ENCODE measurements around the gene FBXL20.

The FBXL20 gene

GRCh38 chr17:39352986-39353385 lies 48.4 kb downstream of the FBXL20 start (continued):
- TF ChIP-seq TSHZ2 (CRISPR knock-in tag; IDR thresholded peaks at IDR 0.05) (no peak), ZNF8 (CRISPR knock-in tag; IDR thresholded peaks at IDR 0.05) (no peak), ZNF70 (CRISPR knock-in tag; IDR thresholded peaks at IDR 0.05) (no peak), BACH2 (CRISPR knock-in tag; IDR thresholded peaks at IDR 0.05; ENCODE audit: borderline replicate concordance) (no peak), PATZ1 (CRISPR knock-in tag; IDR thresholded peaks at IDR 0.05; ENCODE audit: borderline replicate concordance) (no peak), GLIS3 (CRISPR knock-in tag; IDR thresholded peaks at IDR 0.05) (no peak), PPARA (CRISPR knock-in tag; IDR thresholded peaks at IDR 0.05; ENCODE audit: borderline replicate concordance) (no peak)

GRCh38 chr17:39352511-39352910 lies 48.9 kb downstream of the FBXL20 start:
- ATAC-seq: peak; percentile 32; the same call in 2 of the 3 replicates

GRCh38 chr17:39351508-39351907 lies 49.9 kb downstream of the FBXL20 start:
- no peak for TF ChIP-seq PATZ1 (CRISPR knock-in tag; IDR thresholded peaks at IDR 0.05; ENCODE audit: borderline replicate concordance)
- no peak for TF ChIP-seq CSRNP3 (CRISPR knock-in tag; IDR thresholded peaks at IDR 0.05)
- no peak for TF ChIP-seq TOX (CRISPR knock-in tag; IDR thresholded peaks at IDR 0.05; ENCODE audit: borderline replicate concordance)
- no peak for TF ChIP-seq ESRRG (CRISPR knock-in tag; IDR thresholded peaks at IDR 0.05)
- no peak for TF ChIP-seq TSHZ2 (CRISPR knock-in tag; IDR thresholded peaks at IDR 0.05)
- no peak for TF ChIP-seq PPARA (CRISPR knock-in tag; IDR thresholded peaks at IDR 0.05; ENCODE audit: borderline replicate concordance)
- no peak for TF ChIP-seq ISL1 (CRISPR knock-in tag; IDR thresholded peaks at IDR 0.05)
- no peak for TF ChIP-seq CSDC2 (CRISPR knock-in tag; IDR thresholded peaks at IDR 0.05)
- no peak for TF ChIP-seq ZNF565 (CRISPR knock-in tag; conservative IDR thresholded peaks at IDR 0.05; ENCODE audit: low read depth)
- TF ChIP-seq OSR1 (CRISPR knock-in tag; IDR thresholded peaks at IDR 0.05): no peak
- no peak for TF ChIP-seq ZFP30 (CRISPR knock-in tag; IDR thresholded peaks at IDR 0.05)
- TF ChIP-seq BACH2 (CRISPR knock-in tag; IDR thresholded peaks at IDR 0.05; ENCODE audit: borderline replicate concordance): no peak
- no peak for TF ChIP-seq SNAI2 (CRISPR knock-in tag; IDR thresholded peaks at IDR 0.05)
- no peak for TF ChIP-seq ZNF70 (CRISPR knock-in tag; IDR thresholded peaks at IDR 0.05)
- TF ChIP-seq ZC3H10 (CRISPR knock-in tag; IDR thresholded peaks at IDR 0.05): no peak
- ATAC-seq: no peak

More at GRCh38 chr17:39352511-39352910, 48.9 kb downstream of the FBXL20 start:
- no peak for TF ChIP-seq CSRNP3 (CRISPR knock-in tag; IDR thresholded peaks at IDR 0.05)
